RCC 7860 (cell line): ENCODE results near the gene SNRPA.
"Not testable (repeated sequence)": the region's sequence is repeated elsewhere in the genome, so short reads cannot be mapped to it uniquely, and the experiment has no call there.

Experiments used
- DNase-seq: peaks from one replicate; pipeline ENCODE4 v3.0.0-alpha.2; 2015; ENCODE audit warnings: low spot score
- FAIRE-seq: peaks from 2 replicates; lab custom pipeline; 2012; peaks lifted over from hg19 to GRCh38; lab: Jason Lieb, UNC

Gene SNRPA

DNA sequence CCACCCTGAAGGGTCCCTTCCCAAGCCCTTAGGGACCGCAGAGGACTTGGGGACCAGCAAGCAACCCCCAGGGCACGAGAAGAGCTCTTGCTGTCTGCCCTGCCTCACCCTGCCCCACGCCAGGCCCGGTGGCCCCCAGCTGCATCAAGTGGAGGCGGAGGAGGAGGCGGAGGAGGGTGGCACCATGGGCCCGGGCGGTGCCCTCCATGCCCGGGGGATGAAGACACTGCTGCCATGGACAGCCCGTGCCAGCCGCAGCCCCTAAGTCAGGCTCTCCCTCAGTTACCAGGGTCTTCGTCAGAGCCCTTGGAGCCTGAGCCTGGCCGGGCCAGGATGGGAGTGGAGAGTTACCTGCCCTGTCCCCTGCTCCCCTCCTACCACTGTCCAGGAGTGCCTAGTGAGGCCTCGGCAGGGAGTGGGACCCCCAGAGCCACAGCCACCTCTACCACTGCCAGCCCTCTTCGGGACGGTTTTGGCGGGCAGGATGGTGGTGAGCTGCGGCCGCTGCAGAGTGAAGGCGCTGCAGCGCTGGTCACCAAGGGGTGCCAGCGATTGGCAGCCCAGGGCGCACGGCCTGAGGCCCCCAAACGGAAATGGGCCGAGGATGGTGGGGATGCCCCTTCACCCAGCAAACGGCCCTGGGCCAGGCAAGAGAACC lies 49.5 kb downstream of the SNRPA start:
- DNase-seq, result no peak
- FAIRE-seq, result no peak

DNA sequence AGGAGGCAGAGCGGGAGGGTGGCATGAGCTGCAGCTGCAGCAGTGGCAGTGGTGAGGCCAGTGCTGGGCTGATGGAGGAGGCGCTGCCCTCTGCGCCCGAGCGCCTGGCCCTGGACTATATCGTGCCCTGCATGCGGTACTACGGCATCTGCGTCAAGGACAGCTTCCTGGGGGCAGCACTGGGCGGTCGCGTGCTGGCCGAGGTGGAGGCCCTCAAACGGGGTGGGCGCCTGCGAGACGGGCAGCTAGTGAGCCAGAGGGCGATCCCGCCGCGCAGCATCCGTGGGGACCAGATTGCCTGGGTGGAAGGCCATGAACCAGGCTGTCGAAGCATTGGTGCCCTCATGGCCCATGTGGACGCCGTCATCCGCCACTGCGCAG lies 50.0 kb downstream of the SNRPA start:
- no peak for DNase-seq
- no peak for FAIRE-seq

DNA sequence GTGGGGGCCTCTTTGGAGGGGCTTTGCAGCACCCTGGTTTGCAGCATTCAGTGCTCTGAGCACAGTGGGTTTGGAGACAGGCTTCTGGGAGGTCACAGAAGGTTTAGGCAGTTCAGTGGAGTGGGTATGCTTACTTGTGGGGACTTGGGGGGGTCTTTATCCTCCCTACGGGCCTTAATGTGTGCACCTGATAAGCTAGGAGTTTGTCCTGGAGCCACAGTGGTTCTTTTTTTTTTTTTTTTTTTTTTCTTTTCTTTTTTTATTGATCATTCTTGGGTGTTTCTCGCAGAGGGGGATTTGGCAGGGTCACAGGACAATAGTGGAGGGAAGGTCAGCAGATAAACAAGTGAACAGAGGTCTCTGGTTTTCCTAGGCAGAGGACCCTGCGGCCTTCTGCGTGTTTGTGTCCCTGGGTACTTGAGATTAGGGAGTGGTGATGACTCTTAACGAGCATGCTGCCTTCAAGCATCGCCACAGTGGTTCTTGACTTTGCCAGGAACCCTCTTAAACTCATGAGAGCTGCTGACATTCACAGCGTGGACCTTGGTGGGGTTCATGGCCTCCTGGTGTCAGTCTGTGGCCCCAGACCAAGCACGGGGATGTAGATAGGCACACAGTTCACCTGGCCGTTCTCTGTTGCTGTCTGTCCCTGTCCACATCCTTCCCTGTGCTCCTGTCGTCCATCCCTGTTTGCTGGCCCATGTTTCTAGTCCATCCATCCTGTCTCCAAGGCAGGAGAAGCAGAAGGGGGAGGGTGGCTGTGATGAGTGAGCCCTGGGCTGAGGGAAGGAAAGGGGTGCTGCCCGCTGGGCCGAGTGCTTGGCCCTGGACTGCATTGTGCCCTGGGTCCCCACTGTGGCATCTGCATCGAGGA lies 50.7 kb downstream of the SNRPA start:
- DNase-seq, result no peak
- no peak for FAIRE-seq

DNA sequence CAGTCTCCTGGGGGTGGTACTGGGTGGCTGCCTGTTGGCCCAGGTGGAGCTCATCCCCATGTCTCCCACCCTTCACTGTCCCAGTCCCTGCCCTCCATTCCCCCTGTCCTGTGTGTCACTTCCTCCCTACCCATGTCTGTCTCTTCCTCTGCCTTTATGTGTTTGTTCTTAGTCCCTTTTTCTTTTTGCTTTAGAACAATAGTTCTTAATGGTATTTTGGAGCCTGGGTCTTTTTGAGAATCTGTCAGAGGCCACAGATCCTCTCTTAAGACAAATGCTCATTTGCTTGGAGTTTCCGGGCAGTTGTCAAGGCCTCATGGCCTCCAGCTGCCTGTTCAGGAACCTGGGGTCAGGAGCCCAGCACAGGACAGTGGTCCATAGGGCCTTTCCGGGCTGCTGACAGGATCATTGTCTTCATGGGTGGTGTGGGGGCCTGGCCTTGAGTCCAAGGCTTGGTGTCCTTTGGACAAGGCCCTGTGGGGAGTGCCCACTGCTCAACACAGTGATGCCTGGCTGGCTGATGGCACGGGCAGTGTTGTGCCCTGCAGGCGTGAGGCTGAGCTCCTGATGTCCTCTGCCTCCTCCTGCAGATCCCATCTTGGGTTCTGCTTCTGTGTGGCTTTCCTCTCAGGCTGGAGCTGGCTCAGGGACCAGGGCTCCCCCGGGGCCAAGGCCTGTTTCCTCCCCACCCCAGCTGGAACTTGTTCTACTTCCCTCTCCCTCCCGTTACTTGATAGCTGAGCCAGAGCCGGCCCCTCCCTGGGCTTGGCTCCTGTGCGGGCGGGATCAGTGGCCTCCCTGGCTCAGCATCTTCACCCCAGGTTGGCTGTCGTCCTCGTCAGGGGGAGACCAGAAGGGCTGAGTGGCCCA lies 51.5 kb downstream of the SNRPA start:
- DNase-seq (no peak), FAIRE-seq (no peak)

DNA sequence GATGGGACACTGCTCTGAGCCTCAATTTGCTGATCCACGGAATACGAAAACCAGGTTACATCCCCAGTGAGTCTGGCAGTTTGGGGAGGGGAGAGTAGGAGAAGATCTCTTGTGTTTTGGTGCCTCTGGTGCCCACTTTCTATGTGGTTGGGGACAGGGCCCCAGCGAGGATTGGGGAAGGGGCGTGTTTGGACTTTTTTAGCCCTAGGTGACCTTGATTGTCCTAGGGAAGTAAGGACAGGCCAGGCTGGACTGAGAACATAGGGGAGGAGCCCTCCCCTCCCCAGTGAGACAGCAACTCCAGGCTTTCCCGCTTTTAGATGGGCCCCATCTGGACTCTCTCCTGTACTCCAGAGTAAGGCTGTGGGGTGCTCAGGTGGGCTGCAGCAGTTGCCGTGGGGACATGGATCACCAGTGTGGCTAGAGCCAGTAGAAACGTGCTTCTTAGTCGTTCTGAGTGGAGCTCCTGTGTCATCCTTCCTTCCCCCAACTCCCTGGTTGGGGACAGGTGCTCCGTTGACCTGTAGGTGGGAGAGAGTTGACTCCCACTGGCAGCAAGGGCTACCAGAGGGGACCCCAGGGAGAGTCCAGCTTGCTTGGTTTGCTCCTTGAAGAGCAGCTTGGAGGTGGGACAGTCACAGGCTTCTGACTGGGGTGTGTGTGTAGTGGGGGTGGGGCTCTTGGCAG lies 52.3 kb downstream of the SNRPA start:
- FAIRE-seq, result no peak
- no peak for DNase-seq

DNA sequence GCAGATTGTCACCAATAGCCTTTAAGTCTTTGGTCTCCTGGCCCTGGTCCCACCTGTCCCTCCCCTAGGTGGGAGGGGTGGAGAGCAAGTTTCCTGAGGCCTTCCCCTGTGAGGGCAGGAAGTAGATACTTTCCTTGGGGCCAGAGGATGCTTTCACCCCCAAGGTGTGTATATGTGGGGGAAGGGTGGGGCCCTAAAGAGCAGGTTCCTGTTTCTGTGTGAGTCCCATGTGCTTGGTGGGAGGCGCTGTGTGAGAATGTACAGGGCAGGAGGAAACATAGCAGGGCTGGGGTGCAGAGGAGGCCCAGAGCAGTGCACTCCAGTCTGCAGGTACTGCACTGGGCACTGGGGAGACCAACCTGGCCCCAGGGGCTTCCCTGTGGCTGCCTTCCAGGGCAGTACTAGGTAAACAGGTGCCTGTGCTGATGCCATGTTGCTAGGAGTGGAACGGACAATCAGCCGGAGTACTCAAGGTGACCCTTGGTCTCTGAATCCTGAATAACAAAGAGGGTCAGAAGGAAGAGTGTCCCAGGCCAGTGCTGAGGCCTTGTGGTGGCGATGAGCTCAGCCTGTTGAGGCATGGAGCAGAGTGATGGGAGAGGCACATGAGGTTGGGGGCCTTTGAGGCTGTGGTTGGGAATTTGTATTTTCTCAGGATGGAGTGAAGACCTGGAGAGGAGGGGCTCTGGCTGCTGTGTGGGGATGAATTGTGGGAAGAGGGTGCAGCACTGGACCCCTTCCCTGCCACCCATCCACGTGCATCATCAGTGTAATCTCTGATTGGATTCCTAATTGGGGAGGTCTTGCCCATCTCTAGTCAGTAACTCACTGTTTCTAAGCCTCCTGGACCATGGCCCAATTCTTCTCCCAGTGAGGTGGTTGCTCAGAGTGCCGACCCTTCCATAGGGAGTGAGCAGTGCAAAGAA lies 53.1 kb downstream of the SNRPA start:
- FAIRE-seq, result no peak
- no peak for DNase-seq

DNA sequence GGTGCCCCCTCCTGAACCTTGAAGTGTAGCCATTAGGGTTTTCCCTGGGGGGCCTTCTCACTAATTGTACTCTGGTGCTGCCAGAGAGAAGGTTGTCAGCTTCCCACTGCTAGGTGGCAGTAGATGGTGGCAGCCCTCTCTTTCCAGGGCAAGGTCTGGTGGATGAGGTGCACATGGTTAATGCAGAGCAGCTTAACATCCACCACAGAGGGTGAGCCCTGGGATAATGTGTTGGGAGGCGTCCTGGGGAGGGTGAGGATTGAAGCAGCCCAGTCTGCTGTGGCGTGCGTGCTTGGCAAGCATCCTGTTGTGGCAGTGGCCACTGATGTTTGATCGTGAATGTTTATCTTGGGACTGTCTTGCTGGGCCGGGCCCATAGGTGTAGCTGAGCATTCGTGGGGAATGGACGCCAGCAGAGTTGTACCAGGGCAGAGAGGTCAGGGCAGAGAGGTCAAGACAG lies 53.8 kb downstream of the SNRPA start:
- FAIRE-seq (no peak), DNase-seq (no peak)

DNA sequence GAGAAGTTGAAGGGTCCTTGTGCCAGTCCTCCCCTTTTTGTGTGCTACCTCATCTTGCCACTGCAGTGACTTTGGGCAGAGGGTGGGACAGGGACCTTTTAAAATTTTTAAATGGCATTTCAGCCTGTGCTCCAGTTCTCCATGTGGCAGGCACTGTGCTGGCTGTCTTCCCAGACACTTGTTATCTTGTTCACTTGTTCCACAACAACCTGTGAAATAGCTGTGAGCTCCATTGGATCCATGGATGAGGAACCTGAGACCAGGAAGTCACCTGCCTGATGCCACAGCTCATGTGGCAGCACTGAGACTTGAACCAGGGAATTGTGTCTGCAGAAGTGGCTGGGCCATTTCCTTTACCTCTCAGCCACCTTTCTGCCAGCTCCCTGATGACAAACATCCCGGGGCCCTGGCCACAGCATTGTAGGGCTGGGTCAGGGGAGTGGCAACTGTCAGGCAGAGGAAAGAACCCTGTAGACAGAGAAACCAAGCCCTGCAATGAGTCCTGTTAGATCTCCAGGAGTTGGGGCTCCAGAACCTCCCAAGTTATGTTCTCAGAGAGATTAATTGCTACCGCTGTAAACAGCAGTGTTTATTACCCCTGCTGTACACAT lies 54.4 kb downstream of the SNRPA start:
- DNase-seq (no peak), FAIRE-seq (no peak)

DNA sequence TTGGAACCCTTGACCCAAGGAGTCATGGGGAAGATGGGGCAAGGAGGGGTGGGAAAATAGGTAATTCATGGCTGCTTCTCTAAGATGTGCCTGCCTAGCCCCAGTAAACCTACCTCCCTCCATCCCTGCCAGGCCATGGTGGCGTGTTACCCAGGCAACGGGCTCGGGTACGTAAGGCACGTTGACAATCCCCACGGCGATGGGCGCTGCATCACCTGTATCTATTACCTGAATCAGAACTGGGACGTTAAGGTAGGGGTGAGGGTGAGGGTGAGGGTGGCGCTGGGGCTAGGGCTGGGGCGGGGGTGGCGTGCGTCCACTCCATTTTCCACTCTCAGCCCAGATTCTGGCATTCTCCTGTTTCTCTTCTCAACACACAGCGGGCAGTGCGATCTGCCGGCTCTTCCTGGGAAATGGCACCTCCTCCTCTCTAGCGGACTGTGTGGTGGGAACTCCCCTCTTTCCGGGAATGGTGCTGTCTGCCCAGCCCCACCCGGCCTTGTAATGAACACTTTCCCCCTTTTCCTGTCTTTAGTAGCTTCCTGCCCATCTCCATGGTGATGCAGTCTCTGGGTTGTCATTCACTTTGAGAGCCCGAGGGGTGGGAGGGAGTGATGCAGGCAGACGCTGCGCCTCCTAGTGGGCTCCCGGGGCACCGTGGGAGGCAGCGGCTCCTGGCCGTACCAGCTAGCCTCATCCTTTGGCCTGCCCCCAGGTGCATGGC lies 55.6 kb downstream of the SNRPA start:
- no peak for FAIRE-seq
- peak; percentile 67 for DNase-seq

DNA sequence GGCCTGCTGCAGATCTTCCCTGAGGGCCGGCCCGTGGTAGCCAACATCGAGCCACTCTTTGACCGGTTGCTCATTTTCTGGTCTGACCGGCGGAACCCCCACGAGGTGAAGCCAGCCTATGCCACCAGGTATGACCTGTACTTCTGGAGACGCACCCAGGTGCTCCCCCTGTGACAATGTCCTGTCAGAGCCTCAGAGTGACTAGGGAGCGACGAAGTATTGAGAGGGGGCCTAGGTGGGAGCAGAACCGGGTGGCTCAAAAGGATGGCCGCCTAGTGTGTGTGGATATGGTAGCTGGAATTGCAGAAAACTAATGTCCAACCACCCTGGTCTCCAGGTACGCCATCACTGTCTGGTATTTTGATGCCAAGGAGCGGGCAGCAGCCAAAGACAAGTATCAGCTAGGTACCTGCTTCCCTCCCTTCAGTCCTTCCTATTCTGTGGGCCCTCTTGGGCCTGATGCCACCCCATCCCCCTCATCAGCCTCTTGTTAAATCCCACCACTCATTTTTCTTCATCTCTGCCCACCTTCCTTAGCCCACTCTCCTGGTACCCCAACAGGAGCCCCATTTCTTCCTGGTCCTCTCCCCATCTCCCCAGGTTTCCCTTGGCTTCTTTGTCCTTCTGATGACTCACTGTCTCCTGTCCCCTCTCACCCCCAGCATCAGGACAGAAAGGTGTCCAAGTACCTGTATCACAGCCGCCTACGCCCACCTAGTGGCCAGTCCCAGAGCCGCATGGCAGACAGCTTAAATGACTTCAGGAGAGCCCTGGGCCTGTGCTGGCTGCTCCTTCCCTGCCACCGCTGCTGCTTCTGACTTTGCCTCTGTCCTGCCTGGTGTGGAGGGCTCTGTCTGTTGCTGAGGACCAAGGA lies 56.4 kb downstream of the SNRPA start:
- FAIRE-seq (no peak), DNase-seq (no peak)

DNA sequence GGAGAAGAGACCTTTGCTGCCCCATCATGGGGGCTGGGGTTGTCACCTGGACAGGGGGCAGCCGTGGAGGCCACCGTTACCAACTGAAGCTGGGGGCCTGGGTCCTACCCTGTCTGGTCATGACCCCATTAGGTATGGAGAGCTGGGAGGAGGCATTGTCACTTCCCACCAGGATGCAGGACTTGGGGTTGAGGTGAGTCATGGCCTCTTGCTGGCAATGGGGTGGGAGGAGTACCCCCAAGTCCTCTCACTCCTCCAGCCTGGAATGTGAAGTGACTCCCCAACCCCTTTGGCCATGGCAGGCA lies 57.0 kb downstream of the SNRPA start:
- FAIRE-seq (no peak), DNase-seq (no peak)

DNA sequence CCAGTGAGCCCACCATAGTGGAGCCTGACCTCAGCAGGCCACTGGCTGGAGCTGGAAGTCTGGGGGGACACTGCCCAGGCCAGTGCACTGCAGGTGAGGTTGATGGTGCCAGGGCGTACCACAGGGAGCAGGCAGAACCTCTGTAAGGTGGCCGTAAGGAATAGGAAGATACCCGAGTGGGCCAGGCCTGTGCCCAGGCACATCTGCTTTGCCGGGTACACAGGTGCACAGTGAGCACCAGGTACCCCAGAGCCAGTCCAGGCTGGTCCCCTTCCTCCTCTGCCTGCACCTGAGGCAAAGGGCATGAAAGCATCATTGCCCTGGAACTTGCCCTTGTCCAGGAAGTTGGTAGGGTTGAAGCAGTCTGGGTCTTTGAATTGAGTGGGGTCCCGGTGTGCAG lies 57.5 kb downstream of the SNRPA start:
- FAIRE-seq, result no peak
- DNase-seq, result no peak

DNA sequence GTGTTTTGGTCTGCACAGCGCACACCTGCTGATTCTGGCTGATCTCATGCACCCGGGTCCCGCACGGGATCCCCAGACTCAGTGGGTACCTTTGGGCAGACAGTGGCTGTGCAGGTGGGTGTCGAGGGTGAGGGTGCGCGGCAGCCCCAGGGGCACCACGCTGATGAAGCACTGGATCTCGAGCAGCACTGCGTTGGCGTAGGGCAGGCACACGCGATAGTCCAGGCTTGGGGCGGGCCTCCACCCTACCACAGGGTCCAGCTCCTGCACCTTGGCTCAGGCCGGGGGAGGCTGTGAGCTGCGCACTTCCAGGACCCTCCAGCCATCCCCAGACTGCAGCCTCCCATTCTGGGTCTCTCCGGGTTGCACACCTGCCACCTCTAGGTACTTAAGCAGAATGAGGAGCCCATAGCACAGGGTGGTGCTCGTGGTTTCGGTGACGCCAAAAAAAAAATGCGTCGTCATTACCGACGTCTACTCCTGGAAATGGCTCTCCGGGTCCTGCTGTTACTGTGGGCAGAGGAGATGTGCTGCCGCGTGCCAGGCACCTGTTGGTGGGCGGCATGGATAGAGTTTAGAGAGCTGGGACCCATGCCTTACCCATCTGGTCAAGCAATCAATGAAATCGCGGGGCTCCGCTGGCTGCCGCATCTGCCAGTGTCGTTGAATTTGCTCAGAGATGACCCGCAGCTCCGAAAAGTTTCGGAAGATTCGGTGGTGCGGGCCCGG lies 58.5 kb downstream of the SNRPA start:
- DNase-seq (no peak), FAIRE-seq (no peak)

DNA sequence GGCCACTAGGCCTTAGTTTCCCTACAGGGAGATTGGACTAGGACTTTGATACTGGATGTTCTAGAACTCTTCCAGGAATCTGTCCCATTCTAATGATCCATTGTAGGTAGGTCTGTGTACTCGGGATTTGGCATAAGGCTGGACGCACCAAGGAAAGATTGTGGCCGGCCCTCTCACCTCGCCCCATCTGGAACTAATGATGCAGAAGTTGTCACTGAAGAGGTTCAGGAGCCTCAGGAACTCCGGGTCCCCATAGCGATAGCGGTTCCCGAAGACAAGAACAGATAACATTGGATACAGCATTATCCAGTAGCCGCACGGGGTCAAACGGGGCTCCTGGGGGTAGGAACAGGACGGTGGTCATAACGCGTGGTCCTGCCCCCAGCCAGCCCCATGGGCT lies 59.2 kb downstream of the SNRPA start:
- DNase-seq, result no peak
- FAIRE-seq, result no peak

DNA sequence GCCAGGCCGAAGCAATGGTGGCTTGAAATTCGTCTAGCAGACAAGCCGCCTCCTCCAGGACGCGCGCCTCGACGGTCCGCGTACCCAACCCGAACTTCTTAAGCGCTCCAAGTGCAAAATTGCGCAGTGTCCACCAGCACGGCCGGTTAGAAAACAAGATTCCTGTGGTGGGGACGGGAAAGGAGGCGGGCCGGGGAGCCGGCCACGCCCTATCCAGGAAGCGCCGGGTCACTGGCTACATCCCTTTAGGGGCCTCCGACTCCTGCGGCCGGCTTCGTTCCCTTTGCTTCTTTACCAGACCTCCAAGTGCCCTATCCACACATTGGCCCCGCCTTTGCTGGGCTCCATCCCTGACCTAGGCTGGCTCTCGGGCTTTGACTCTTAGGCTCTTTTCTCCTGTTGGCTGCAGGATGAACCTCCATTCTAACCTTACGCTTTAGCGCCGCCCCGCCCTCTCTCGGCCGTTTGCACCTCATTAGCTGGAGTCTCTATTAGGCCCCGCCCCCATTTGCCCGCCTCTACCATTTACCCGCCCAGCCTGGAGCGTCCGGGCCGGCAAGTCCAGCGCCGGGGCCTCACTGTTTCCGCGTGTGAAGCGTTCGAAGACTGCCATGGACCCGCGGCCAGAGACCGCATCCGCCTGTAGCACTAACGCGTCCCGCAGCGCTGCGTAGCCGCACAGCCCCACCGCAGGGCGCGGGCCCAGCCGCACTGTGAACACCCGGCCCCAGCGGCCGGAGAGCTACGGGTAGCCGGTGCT lies 59.8 kb downstream of the SNRPA start:
- not testable (repeated sequence) for DNase-seq, FAIRE-seq

DNA sequence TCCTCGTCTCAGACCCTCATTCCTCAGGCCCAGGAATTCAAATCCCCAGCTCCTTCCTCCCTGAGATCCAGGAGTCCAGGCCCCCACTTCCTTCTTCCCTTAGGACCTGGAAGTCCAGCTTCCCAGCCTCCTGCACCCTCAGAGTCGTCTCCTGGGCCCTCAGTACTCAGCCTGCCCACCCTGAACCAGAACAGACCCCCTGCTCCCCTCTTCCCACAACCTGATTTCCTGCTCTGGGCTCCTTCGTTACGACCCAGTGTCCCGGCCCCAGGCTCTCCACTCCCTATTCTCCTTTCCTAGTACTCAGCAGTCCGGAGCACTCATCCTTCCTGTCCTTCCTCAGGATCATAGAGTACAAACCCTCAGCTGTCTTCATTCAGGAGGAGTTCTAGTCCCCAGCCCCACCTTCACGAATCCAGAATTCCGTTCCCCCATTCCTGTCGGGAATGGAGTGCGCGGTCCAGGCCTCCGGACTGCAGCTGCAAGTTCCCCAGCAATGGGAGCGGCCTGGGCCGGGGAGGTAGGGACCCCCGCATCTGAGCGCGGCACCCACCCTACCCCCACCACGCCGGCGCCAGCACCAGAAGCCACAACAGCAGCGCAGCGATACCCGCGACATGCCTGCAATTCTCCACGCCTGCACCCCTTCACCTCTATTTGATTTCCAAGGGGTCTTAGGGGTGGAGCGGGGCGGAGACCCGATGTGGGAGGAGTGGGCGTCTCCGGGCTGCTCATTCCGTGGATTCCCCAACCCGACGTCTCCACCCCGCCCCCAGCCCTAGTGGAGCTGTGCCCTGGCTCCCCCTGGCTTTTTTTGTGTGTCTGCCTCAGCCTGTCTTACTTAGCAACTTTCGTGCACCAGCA lies 60.7 kb downstream of the SNRPA start:
- DNase-seq, result no peak

More for the DNA sequence above, 60.7 kb downstream of the SNRPA start:
- FAIRE-seq, result no peak
